ENCODE data around the gene SUCO.

The SUCO gene

GRCh38 chr1:172544481-172545104 is 11.6 kb downstream of the SUCO start:
- Histone ChIP-seq H3K4me3 (ENCODE audit: low read length) (no peak overlapping the region), H3K9me3 (ENCODE audit: insufficient read depth, low read depth, low read length) (no peaks in the 10 kb centered on the region), H3K4me1 (ENCODE audit: insufficient read depth, low read length) (peaks cover 82% of the 10 kb centered on the region), H3K36me3 (ENCODE audit: insufficient read depth, low read length) (no peaks in the 10 kb centered on the region), H3K27ac (ENCODE audit: low read depth, low read length) (no peak overlapping the region), H3K9ac (ENCODE audit: low read depth, low read length) (no peak overlapping the region), H3K27me3 (ENCODE audit: insufficient read depth, low read length) (no peaks in the 10 kb centered on the region)
- WGBS, result 70% methylated on average over 2 of the region's 2 CpGs

- H3K27ac ChIP-seq (ENCODE audit: low read depth, low read length), result no peak overlapping the region
- no peaks in the 10 kb centered on the region for H3K9me3 ChIP-seq (ENCODE audit: insufficient read depth, low read depth, low read length)
- H3K36me3 ChIP-seq (ENCODE audit: insufficient read depth, low read length), result no peaks in the 10 kb centered on the region
- over 99% methylated on average over 4 of the region's 4 CpGs for WGBS
- H3K27me3 ChIP-seq (ENCODE audit: insufficient read depth, low read length), result no peaks in the 10 kb centered on the region
- H3K9ac ChIP-seq (ENCODE audit: low read depth, low read length), result no peak overlapping the region
- H3K4me1 ChIP-seq (ENCODE audit: insufficient read depth, low read length), result peaks cover 80% of the 10 kb centered on the region
- H3K4me3 ChIP-seq (ENCODE audit: low read length), result no peak overlapping the region
These were observed 12.6 kb downstream of the SUCO start for GRCh38 chr1:172545396-172546004.

- no peaks in the 10 kb centered on the region for H3K9me3 ChIP-seq (ENCODE audit: insufficient read depth, low read depth, low read length)
- H3K27me3 ChIP-seq (ENCODE audit: insufficient read depth, low read length), result no peaks in the 10 kb centered on the region
- no peak overlapping the region for H3K9ac ChIP-seq (ENCODE audit: low read depth, low read length)
- no peak overlapping the region for H3K4me3 ChIP-seq (ENCODE audit: low read length)
- 97% methylated on average over 3 of the region's 3 CpGs for WGBS
- H3K27ac ChIP-seq (ENCODE audit: low read depth, low read length), result no peak overlapping the region
- peaks cover 4% of the 10 kb centered on the region; the same call in 1 of the 2 replicates for H3K36me3 ChIP-seq (ENCODE audit: insufficient read depth, low read length)
- H3K4me1 ChIP-seq (ENCODE audit: insufficient read depth, low read length), result peaks cover 68% of the 10 kb centered on the region
These were observed 14.1 kb downstream of the SUCO start for GRCh38 chr1:172547071-172547470.

DNA sequence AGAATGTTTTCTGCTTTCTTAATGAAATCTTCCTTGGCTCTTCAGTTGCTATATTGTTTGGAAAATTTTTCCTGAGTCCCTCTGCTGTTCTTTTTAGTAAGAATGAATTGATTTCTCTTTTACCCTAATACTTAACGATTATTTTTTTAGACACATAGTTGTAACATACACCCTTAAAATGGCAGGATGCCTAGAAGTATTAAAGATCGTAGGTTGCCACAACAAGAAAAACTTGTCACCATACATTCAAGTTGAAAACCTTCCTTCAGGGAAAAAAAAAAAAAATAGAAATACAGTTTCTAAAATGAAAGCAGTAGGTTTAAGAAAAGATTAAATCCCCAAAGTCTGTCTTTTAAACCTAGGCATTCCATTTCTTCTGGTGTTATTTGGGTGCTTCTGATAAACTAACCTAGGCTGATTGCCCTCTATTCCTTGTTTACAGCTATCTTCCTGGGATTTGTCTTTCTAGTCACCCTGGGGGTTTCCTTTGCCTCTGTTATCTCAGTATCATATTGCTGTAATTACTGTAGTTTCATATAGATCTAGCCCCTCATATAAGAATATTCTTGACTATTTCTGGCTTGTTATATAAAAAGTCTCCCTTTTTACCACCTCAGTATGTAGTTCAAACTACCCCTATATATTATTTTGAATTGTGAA is 16.8 kb downstream of the SUCO start:
- H3K4me3 ChIP-seq (ENCODE audit: low read length), result no peak overlapping the region
- peaks cover 11% of the 10 kb centered on the region; the same call in 1 of the 2 replicates for H3K36me3 ChIP-seq (ENCODE audit: insufficient read depth, low read length)
- no peak overlapping the region for H3K27ac ChIP-seq (ENCODE audit: low read depth, low read length)
- H3K4me1 ChIP-seq (ENCODE audit: insufficient read depth, low read length), result peaks cover 43% of the 10 kb centered on the region
- H3K9me3 ChIP-seq (ENCODE audit: insufficient read depth, low read depth, low read length), result no peaks in the 10 kb centered on the region
- no peak overlapping the region for H3K9ac ChIP-seq (ENCODE audit: low read depth, low read length)
- WGBS, result no CpG with 5 or more reads among the region's 2 CpGs
- H3K27me3 ChIP-seq (ENCODE audit: insufficient read depth, low read length), result no peaks in the 10 kb centered on the region

DNA sequence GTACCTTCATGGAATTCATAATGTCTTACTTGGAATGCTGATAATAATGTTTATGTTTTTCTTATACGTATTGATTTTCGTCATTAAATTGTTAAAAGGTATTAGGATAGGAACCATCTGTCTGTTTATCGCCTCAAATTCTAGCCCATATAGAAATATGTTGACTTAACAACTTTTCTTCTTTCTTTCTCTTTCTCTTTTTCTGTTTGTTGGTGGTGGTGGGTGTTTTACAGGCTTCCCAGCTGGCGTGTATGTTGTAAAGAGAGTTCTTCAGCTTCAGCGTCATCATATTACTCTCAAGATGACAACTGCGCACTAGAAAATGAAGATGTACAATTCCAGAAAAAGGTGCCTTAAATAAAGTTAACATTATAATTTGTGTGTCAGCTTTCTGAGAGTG is 18.3 kb downstream of the SUCO start:
- Histone ChIP-seq H3K27ac (ENCODE audit: low read depth, low read length) (no peak overlapping the region), H3K4me3 (ENCODE audit: low read length) (no peak overlapping the region), H3K9me3 (ENCODE audit: insufficient read depth, low read depth, low read length) (no peaks in the 10 kb centered on the region), H3K27me3 (ENCODE audit: insufficient read depth, low read length) (no peaks in the 10 kb centered on the region), H3K36me3 (ENCODE audit: insufficient read depth, low read length) (peaks cover 25% of the 10 kb centered on the region), H3K9ac (ENCODE audit: low read depth, low read length) (no peak overlapping the region), H3K4me1 (ENCODE audit: insufficient read depth, low read length) (peaks cover 33% of the 10 kb centered on the region)
- 94% methylated on average over 5 of the region's 6 CpGs for WGBS

DNA sequence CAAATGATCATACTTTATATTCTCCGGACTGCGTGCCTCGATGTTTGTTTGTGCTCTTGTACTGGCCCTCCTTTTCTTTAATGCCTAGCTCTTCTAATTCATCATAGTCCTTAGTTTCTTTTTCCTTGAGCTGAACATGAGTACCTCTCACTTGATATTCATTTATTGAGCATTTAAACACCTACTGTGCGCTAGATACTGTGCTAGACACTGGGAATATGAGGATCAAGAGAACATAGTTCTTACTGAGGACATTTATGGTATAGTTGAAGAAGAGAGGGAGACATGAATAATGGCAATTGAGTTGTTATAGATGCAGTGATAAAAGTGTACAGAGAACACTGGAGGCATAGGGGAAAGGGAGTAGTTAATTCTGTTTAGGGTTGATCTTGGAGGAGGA is 22.0 kb downstream of the SUCO start:
- H3K9ac ChIP-seq (ENCODE audit: low read depth, low read length), result no peak overlapping the region
- H3K36me3 ChIP-seq (ENCODE audit: insufficient read depth, low read length), result peaks cover 60% of the 10 kb centered on the region
- no peak overlapping the region for H3K27ac ChIP-seq (ENCODE audit: low read depth, low read length)
- 95% methylated on average over 4 of the region's 4 CpGs for WGBS
- H3K27me3 ChIP-seq (ENCODE audit: insufficient read depth, low read length), result no peaks in the 10 kb centered on the region
- no peaks in the 10 kb centered on the region for H3K9me3 ChIP-seq (ENCODE audit: insufficient read depth, low read depth, low read length)
- H3K4me3 ChIP-seq (ENCODE audit: low read length), result no peak overlapping the region
- peaks cover 4% of the 10 kb centered on the region for H3K4me1 ChIP-seq (ENCODE audit: insufficient read depth, low read length)

DNA sequence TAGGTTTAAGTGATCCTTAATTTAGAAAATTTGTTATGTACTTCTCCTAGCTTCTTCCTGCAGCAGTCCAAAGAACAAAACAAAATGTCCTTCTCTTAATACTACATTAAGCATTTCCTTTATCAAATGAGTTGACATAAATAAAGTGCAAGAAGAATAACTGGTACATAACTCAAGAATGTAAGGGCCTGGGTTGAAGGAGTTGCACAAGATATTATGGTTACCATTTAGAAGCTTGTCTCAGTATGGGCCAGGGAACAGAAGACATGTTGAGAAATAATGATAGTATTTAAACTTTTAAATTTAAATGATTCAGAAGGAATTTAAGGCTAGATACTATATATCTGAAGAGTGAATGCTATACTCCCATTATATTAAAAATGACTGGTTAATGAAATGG is 23.5 kb downstream of the SUCO start:
- Histone ChIP-seq H3K27me3 (ENCODE audit: insufficient read depth, low read length) (no peaks in the 10 kb centered on the region), H3K4me3 (ENCODE audit: low read length) (no peak overlapping the region), H3K27ac (ENCODE audit: low read depth, low read length) (no peak overlapping the region), H3K36me3 (ENCODE audit: insufficient read depth, low read length) (peaks cover 67% of the 10 kb centered on the region), H3K4me1 (ENCODE audit: insufficient read depth, low read length) (no peaks in the 10 kb centered on the region), H3K9ac (ENCODE audit: low read depth, low read length) (no peak overlapping the region), H3K9me3 (ENCODE audit: insufficient read depth, low read depth, low read length) (no peaks in the 10 kb centered on the region)

DNA sequence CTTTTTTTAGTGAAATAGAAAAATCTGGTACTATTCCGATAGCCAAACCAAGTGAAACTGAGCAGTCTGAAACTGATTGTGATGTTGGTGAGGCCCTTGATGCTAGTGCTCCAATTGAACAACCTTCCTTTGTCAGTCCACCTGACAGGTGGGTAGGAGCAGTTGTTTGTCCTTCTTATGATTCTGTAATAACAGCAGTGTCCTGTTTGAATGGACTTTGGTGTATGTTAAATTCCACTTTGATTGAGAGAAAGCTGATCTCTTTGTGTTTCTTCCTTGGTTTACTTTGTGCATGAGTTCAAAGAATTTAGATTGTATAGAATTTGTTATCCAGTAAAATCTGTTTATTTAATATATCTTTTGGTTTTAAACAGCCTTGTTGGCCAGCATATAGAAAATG is 24.3 kb downstream of the SUCO start:
- Histone ChIP-seq H3K9ac (ENCODE audit: low read depth, low read length) (no peak overlapping the region), H3K27ac (ENCODE audit: low read depth, low read length) (no peak overlapping the region)
- 87% methylated on average over 1 of the region's 1 CpG for WGBS

DNA sequence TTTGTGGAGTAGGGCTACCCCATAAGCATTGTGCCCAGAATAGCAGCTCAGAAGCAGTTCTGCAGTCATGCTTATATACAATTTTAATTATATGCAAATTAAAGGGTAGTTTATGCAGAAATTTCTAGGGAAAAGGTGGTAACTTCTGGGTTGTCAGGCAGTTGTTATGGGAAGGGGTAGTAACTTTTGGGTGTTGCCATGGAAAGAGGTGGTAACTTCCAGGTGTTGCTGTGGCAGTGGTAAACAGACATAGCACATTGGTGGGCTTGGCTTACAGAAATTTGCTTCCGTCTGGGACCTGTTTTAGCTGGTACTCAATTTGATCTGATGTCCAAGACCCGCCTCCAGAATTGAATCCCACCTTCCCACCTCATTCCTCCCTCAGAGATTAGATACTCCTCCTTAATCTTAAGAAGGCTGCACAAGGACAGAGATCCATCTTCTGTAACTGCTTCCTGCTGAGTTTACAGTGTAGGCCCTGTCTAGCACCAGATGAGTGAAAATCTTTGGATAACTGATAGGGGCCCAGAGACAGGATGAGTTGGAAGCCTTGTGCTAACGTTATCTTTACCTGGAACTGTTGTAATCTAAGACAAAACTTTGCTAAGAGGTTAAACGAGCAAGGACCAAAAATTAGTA is 26.7 kb downstream of the SUCO start:
- 90% methylated on average over 4 of the region's 4 CpGs for WGBS
- Histone ChIP-seq H3K4me1 (ENCODE audit: insufficient read depth, low read length) (no peaks in the 10 kb centered on the region), H3K27ac (ENCODE audit: low read depth, low read length) (no peak overlapping the region), H3K9me3 (ENCODE audit: insufficient read depth, low read depth, low read length) (no peaks in the 10 kb centered on the region), H3K27me3 (ENCODE audit: insufficient read depth, low read length) (no peaks in the 10 kb centered on the region), H3K4me3 (ENCODE audit: low read length) (no peak overlapping the region), H3K9ac (ENCODE audit: low read depth, low read length) (no peak overlapping the region), H3K36me3 (ENCODE audit: insufficient read depth, low read length) (peaks cover 90% of the 10 kb centered on the region)

More for the DNA sequence above, 24.3 kb downstream of the SUCO start:
- Histone ChIP-seq H3K4me3 (ENCODE audit: low read length) (no peak overlapping the region), H3K4me1 (ENCODE audit: insufficient read depth, low read length) (no peaks in the 10 kb centered on the region), H3K36me3 (ENCODE audit: insufficient read depth, low read length) (peaks cover 73% of the 10 kb centered on the region), H3K9me3 (ENCODE audit: insufficient read depth, low read depth, low read length) (no peaks in the 10 kb centered on the region), H3K27me3 (ENCODE audit: insufficient read depth, low read length) (no peaks in the 10 kb centered on the region)

GRCh38 chr1:172561252-172561651 is 28.3 kb downstream of the SUCO start:
- H3K27me3 ChIP-seq (ENCODE audit: insufficient read depth, low read length), result no peaks in the 10 kb centered on the region
- no peak overlapping the region for H3K27ac ChIP-seq (ENCODE audit: low read depth, low read length)
- no peaks in the 10 kb centered on the region for H3K4me1 ChIP-seq (ENCODE audit: insufficient read depth, low read length)
- H3K9ac ChIP-seq (ENCODE audit: low read depth, low read length), result no peak overlapping the region
- peaks cover 92% of the 10 kb centered on the region for H3K36me3 ChIP-seq (ENCODE audit: insufficient read depth, low read length)
- 95% methylated on average over 3 of the region's 3 CpGs for WGBS
- no peak overlapping the region for H3K4me3 ChIP-seq (ENCODE audit: low read length)
- H3K9me3 ChIP-seq (ENCODE audit: insufficient read depth, low read depth, low read length), result no peaks in the 10 kb centered on the region
